HCT116 (cell line): ENCODE results near the gene MCOLN3. TPM values are rescaled to one million over a fixed set of nuclear protein-coding genes. Genes with fewer than 3 reads are reported as not detected.
A peak's percentile ranks its signal among the peaks of the same experiment; 100 is the strongest.

Experiments used
- ATAC-seq: fragments of 200-7000 bp; cut with Tn5 transposase; 2 replicates; pipeline ENCODE4 v1.9.1; 2020; ENCODE audit warnings: mild to moderate bottlenecking, moderate library complexity
- BruUV-seq: library from RNA; stranded (reverse); fragments of 400-500 nt; replicated peaks from 2 replicates; lab custom pipeline; 2021; lab: Mats Ljungman, UMichigan
- CTCF ChIA-PET: fragments of 300-600 bp; sonication (Branson Sonifier 250); formaldehyde crosslinking; loops from one replicate; lab custom pipeline; 2021; ENCODE audit warnings: antibody characterized with exemption; lab: Charles Lee
- POLR2A ChIA-PET: fragments of 300-600, 350-600 bp; sonication (Branson Sonifier 250); formaldehyde crosslinking; loops from one replicate; lab custom pipeline; 2021; ENCODE audit warnings: antibody characterized with exemption; lab: Charles Lee
- RAD21 ChIA-PET, 2 experiments: fragments of 300-600 bp; sonication (Branson Sonifier 250); formaldehyde crosslinking; loops; one replicate each; lab custom pipeline; 2023; ENCODE audit warnings: low total read pairs in 2 of 2; ENCODE audit not compliant: uncharacterized antibody in 2 of 2, unreplicated experiment in 2 of 2, low non-redundant PET in 1 of 2; lab: Charles Lee
- DNase-seq: peaks from one replicate; pipeline ENCODE4 v3.0.0-alpha.2; 2010; ENCODE audit warnings: low read depth, low spot score
- H2AFZ ChIP-seq: fragments of 200-600 bp; shearing (Covaris generic), sonication (generic); 2 replicates; pipeline ENCODE4 v1.6.1; 2017; ENCODE audit warnings: low read depth, mixed run types, mixed read lengths, antibody characterized with exemption, low read length; ENCODE audit not compliant: poor library complexity, severe bottlenecking
- H3K27ac ChIP-seq: 2 replicates; pipeline ENCODE4 v1.5.1; 2012; ENCODE audit warnings: low read depth, low read length
- H3K27me3 ChIP-seq: fragments of 200-600 bp; sonication (generic); 2 replicates; pipeline ENCODE4 v1.6.1; 2016; ENCODE audit warnings: mixed run types, low read length, mixed read lengths; ENCODE audit not compliant: insufficient read depth
- H3K36me3 ChIP-seq, 2 experiments: fragments of 200-500 bp in 1 of 2; fragments of 200-600 bp in 1 of 2; sonication (Bioruptor generic) in 1 of 2; sonication (generic) in 1 of 2; 2 replicates each; pipeline versions ENCODE4 v1.5.1 to v1.6.1; 2014 to 2016; ENCODE audit warnings: low read length in 2 of 2, inconsistent platforms in 1 of 2, mixed read lengths in 1 of 2, mixed run types in 1 of 2; ENCODE audit not compliant: insufficient read depth in 2 of 2, control insufficient read depth in 1 of 2
- H3K4me1 ChIP-seq, 2 experiments: fragments of 200-600 bp in 1 of 2; sonication (generic) in 1 of 2; 2 replicates each; pipeline versions ENCODE4 v1.5.1 to v1.6.1; 2012 to 2017; ENCODE audit warnings: low read length in 2 of 2, inconsistent platforms in 1 of 2, mild to moderate bottlenecking in 1 of 2, mixed read lengths in 1 of 2, mixed run types in 1 of 2, moderate library complexity in 1 of 2; ENCODE audit not compliant: insufficient read depth in 2 of 2, control insufficient read depth in 1 of 2
- H3K4me2 ChIP-seq: fragments of 200-600 bp; sonication (generic); 2 replicates; pipeline ENCODE4 v1.6.1; 2017; ENCODE audit warnings: mixed run types, low read length, mixed read lengths
- H3K4me3 ChIP-seq, 2 experiments: fragments of 200-600 bp in 1 of 2; sonication (generic) in 1 of 2; replicated peaks in 1 of 2; 2 replicates each; pipeline ENCODE4 v1.5.1; 2011 to 2016; ENCODE audit warnings: low read length in 2 of 2, control low read depth in 1 of 2, low read depth in 1 of 2, mild to moderate bottlenecking in 1 of 2, mixed read lengths in 1 of 2, mixed run types in 1 of 2
- H3K79me2 ChIP-seq: fragments of 200-600 bp; sonication (generic); 2 replicates; pipeline ENCODE4 v1.6.1; 2017; ENCODE audit warnings: mild to moderate bottlenecking, mixed run types, low read length, moderate library complexity, mixed read lengths; ENCODE audit not compliant: insufficient read depth
- H3K9ac ChIP-seq: fragments of 200-600 bp; sonication (generic); 2 replicates; pipeline ENCODE4 v1.6.1; 2016; ENCODE audit warnings: low read length, mixed read lengths
- H3K9me2 ChIP-seq: fragments of 200-600 bp; sonication (generic), shearing (Covaris generic); 2 replicates; pipeline ENCODE4 v1.6.1; 2017; ENCODE audit warnings: mixed run types, mild to moderate bottlenecking, moderate library complexity; ENCODE audit not compliant: insufficient read depth
- H3K9me3 ChIP-seq, 2 experiments: fragments of 200-500 bp in 1 of 2; fragments of 200-600 bp in 1 of 2; sonication (Bioruptor generic) in 1 of 2; sonication (generic) in 1 of 2; 2 replicates each; pipeline ENCODE4 v1.6.1; 2014 to 2017; ENCODE audit warnings: low read length in 2 of 2, mixed read lengths in 2 of 2, inconsistent platforms in 1 of 2, low read depth in 1 of 2, mild to moderate bottlenecking in 1 of 2, mixed run types in 1 of 2, moderate library complexity in 1 of 2; ENCODE audit not compliant: control insufficient read depth in 1 of 2, insufficient read depth in 1 of 2
- H4K20me1 ChIP-seq: fragments of 200-600 bp; sonication (generic), shearing (Covaris generic); 2 replicates; pipeline ENCODE4 v1.6.1; 2017; ENCODE audit warnings: mixed run types, mild to moderate bottlenecking, moderate library complexity; ENCODE audit not compliant: insufficient read depth
- CEBPB ChIP-seq: IDR thresholded peaks from 2 replicates; pipeline ENCODE4 v1.6.1; 2012; ENCODE audit warnings: low read depth
- EGR1 ChIP-seq: IDR thresholded peaks from 2 replicates; pipeline ENCODE4 v1.6.1; 2012; ENCODE audit warnings: low read depth
- EZH2 ChIP-seq: fragments of 200-600 bp; sonication (generic); IDR thresholded peaks from 2 replicates; pipeline ENCODE4 v1.6.1; 2017; ENCODE audit warnings: antibody characterized with exemption, mixed run types
- JUND ChIP-seq: IDR thresholded peaks from 2 replicates; pipeline ENCODE4 v1.6.1; 2012
- RAD21 ChIP-seq: IDR thresholded peaks from 2 replicates; pipeline ENCODE4 v1.6.1; 2012; ENCODE audit warnings: low read depth, mild to moderate bottlenecking
- SIN3A ChIP-seq: IDR thresholded peaks from 2 replicates; pipeline ENCODE4 v1.6.1; 2012; ENCODE audit warnings: low read depth
- TCF7L2 ChIP-seq: IDR thresholded peaks from 2 replicates; pipeline ENCODE4 v1.7.0; 2011; ENCODE audit warnings: borderline replicate concordance, inconsistent platforms; ENCODE audit not compliant: insufficient read depth, insufficient read length; ENCODE audit errors: extremely low read depth
- ZFX ChIP-seq: fragments of 450-650 bp; IDR thresholded peaks from 2 replicates; pipeline ENCODE4 v1.6.1; 2017
- intact Hi-C: fragments of 100-400 bp; cut with micrococcal nuclease; formaldehyde crosslinking; loops from 2 replicates; pipeline ENCODE4 v1.10.0; 2022
- total RNA-seq: library from RNA; stranded (reverse); gene quantifications from one replicate; pipeline ENCODE4 v1.2.1, GENCODE V29; 2021; ENCODE audit not compliant: unreplicated experiment
- TF ChIP-seq, protein P1 (sequence below): IDR thresholded peaks from 2 replicates; pipeline ENCODE4 v1.6.1; 2011; ENCODE audit warnings: mild to moderate bottlenecking, low read length, moderate library complexity; ENCODE audit not compliant: insufficient replicate concordance; ENCODE audit errors: extremely low read depth
- TF ChIP-seq, protein P2 (sequence below), 3 experiments: fragments of 200-600 bp in 1 of 3; sonication (generic) in 1 of 3; IDR thresholded peaks in 2 of 3; conservative IDR thresholded peaks in 1 of 3; 2 replicates each; pipeline ENCODE4 v1.5.1; 2012 to 2017; ENCODE audit warnings: low read depth in 2 of 3, low read length in 2 of 3, antibody characterized with exemption in 1 of 3, borderline replicate concordance in 1 of 3, control low read depth in 1 of 3, mild to moderate bottlenecking in 1 of 3, mixed read lengths in 1 of 3, mixed run types in 1 of 3, moderate library complexity in 1 of 3; ENCODE audit not compliant: insufficient read depth in 1 of 3
- TF ChIP-seq, protein P3 (sequence below): IDR thresholded peaks from 2 replicates; pipeline ENCODE4 v1.6.1; 2012
- TF ChIP-seq, protein P4 (sequence below): IDR thresholded peaks from 2 replicates; pipeline ENCODE4 v1.6.1; 2012; ENCODE audit warnings: low read depth

The MCOLN3 gene
- total RNA-seq, 1 experiment from 2014 or later: 10.7 TPM

DNA sequence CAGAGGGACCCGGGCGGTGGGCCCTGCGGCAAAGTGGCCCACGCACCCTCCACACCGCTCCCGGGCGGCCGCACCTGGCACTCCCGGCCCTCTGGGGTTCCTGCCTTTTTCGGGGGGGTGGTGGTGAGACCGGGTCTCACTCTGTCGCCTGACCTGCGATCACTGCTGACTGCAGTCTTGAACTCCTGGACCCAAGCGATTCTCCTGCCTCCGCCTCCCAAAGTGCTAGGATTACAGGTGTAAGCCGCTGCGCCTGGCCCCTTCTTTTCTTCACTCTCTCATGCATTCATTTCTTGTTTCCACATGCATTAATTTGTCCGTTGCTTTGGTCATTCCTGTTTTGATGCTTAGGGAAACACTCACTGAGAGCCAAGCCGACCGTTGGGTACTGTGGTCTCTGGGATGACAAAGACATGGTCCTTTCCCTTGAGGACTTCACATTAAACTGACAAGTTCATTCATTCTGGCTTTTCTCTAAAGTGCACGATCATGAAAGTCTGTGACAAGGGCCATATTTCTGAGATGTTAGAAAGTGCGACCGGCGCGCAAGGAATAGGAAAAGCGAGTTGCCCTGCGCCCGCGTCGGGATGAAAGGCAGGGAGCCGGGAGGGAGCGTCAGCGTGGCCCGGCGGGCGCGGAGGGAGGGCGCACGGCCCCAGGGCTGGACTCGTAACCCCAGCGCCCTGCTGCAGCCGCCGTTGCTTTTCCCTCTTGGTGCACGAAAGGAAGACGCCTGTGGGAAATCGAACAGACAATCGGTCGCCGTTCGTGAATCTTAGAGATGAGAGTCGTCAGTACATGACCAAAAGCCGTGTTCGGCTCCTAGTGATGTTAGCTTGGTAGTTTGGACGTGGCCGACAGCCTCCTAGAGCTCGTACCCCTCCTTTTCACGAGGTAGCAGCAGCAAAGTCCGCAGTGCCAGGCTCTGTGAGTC, 50.4 kb downstream of the MCOLN3 start:
- intact Hi-C loops: no loop called here
- no peaks in the 10 kb centered on the region for H3K9me2 ChIP-seq
- no peaks in the 10 kb centered on the region for H3K36me3 ChIP-seq
- peak overlapping the region; percentile 27; the same call in 1 of the 2 replicates for H3K27ac ChIP-seq
- peaks cover 3 to 23% of the 10 kb centered on the region in 2 experiments; a peak in 2 of 4 replicates for H3K4me1 ChIP-seq
- RAD21 ChIA-PET: no interaction called here
- no TSS peak for BruUV-seq
- TF ChIP-seq, protein P1, sequence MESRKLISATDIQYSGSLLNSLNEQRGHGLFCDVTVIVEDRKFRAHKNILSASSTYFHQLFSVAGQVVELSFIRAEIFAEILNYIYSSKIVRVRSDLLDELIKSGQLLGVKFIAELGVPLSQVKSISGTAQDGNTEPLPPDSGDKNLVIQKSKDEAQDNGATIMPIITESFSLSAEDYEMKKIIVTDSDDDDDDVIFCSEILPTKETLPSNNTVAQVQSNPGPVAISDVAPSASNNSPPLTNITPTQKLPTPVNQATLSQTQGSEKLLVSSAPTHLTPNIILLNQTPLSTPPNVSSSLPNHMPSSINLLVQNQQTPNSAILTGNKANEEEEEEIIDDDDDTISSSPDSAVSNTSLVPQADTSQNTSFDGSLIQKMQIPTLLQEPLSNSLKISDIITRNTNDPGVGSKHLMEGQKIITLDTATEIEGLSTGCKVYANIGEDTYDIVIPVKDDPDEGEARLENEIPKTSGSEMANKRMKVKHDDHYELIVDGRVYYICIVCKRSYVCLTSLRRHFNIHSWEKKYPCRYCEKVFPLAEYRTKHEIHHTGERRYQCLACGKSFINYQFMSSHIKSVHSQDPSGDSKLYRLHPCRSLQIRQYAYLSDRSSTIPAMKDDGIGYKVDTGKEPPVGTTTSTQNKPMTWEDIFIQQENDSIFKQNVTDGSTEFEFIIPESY: no peak
- TF ChIP-seq SIN3A (no peak), RAD21 (no peak), ZFX (no peak), EGR1 (no peak), CEBPB (no peak), EZH2 (no peak), JUND (no peak), TCF7L2 (no peak)
- TF ChIP-seq, protein P2, sequence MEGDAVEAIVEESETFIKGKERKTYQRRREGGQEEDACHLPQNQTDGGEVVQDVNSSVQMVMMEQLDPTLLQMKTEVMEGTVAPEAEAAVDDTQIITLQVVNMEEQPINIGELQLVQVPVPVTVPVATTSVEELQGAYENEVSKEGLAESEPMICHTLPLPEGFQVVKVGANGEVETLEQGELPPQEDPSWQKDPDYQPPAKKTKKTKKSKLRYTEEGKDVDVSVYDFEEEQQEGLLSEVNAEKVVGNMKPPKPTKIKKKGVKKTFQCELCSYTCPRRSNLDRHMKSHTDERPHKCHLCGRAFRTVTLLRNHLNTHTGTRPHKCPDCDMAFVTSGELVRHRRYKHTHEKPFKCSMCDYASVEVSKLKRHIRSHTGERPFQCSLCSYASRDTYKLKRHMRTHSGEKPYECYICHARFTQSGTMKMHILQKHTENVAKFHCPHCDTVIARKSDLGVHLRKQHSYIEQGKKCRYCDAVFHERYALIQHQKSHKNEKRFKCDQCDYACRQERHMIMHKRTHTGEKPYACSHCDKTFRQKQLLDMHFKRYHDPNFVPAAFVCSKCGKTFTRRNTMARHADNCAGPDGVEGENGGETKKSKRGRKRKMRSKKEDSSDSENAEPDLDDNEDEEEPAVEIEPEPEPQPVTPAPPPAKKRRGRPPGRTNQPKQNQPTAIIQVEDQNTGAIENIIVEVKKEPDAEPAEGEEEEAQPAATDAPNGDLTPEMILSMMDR (IDR thresholded peaks at IDR 0.05 in 2 of 3, conservative IDR thresholded peaks at IDR 0.05 in 1 of 3; ENCODE audit: borderline replicate concordance in 1 of 3, insufficient read depth in 1 of 3, low read depth in 2 of 3, low read length in 2 of 3): no peak
- TF ChIP-seq, protein P3, sequence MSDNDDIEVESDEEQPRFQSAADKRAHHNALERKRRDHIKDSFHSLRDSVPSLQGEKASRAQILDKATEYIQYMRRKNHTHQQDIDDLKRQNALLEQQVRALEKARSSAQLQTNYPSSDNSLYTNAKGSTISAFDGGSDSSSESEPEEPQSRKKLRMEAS: no peak
- TF ChIP-seq, protein P4, sequence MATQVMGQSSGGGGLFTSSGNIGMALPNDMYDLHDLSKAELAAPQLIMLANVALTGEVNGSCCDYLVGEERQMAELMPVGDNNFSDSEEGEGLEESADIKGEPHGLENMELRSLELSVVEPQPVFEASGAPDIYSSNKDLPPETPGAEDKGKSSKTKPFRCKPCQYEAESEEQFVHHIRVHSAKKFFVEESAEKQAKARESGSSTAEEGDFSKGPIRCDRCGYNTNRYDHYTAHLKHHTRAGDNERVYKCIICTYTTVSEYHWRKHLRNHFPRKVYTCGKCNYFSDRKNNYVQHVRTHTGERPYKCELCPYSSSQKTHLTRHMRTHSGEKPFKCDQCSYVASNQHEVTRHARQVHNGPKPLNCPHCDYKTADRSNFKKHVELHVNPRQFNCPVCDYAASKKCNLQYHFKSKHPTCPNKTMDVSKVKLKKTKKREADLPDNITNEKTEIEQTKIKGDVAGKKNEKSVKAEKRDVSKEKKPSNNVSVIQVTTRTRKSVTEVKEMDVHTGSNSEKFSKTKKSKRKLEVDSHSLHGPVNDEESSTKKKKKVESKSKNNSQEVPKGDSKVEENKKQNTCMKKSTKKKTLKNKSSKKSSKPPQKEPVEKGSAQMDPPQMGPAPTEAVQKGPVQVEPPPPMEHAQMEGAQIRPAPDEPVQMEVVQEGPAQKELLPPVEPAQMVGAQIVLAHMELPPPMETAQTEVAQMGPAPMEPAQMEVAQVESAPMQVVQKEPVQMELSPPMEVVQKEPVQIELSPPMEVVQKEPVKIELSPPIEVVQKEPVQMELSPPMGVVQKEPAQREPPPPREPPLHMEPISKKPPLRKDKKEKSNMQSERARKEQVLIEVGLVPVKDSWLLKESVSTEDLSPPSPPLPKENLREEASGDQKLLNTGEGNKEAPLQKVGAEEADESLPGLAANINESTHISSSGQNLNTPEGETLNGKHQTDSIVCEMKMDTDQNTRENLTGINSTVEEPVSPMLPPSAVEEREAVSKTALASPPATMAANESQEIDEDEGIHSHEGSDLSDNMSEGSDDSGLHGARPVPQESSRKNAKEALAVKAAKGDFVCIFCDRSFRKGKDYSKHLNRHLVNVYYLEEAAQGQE: no peak
- no peak for DNase-seq
- no peaks in the 10 kb centered on the region for H3K79me2 ChIP-seq
- no peaks in the 10 kb centered on the region for H4K20me1 ChIP-seq
- H3K9ac ChIP-seq: peak overlapping the region; percentile 55; the same call in 1 of the 2 replicates
- peak overlapping the region; percentile 84 for H3K4me2 ChIP-seq
- H3K9me3 ChIP-seq: no peaks in the 10 kb centered on the region
- no peaks in the 10 kb centered on the region for H3K27me3 ChIP-seq
- no peak for ATAC-seq
- POLR2A ChIA-PET: no interaction called here
- CTCF ChIA-PET: no interaction called here
- H2AFZ ChIP-seq: no peak overlapping the region
- peak overlapping the region; percentile 56 to 60 for H3K4me3 ChIP-seq
